Measurements from ENCODE around the gene SH3BP5L. TPM values are rescaled to one million over a fixed set of nuclear protein-coding genes. Genes with fewer than 3 reads are reported as not detected.
A peak's percentile ranks its signal among the peaks of the same experiment; 100 is the strongest.

Gene SH3BP5L
- total and polyA plus RNA-seq, 2 experiments from 2014 or later, result 2.8 to 26.1 TPM

GRCh38 chr1:248862998-248863881 is 37.5 kb upstream of the SH3BP5L start:
- Mint-ChIP-seq H3K36me3 (ENCODE audit: low read depth) (no peaks in the 10 kb centered on the region; the same call in 2 of the 3 replicates), H3K27ac (no peak overlapping the region), H3K4me1 (peaks cover 22% of the 10 kb centered on the region), H3K4me3 (peak overlapping the region; percentile 73), H3K9me3 (no peaks in the 10 kb centered on the region; the same call in 2 of the 3 replicates), H3K27me3 (ENCODE audit: insufficient read depth, low read depth, poor library complexity) (peaks cover 22% of the 10 kb centered on the region)
- H3K79me2 ChIP-seq (replicated peaks; ENCODE audit: insufficient read depth), result no peaks in the 10 kb centered on the region
- H3F3A ChIP-seq (replicated peaks; ENCODE audit: low read depth), result 0 out of 2 replicates have a peak, but pooled peaks cover 6% of the 10 kb centered on the region
- H2AFZ ChIP-seq, result peak overlapping the region; percentile 97
- peaks cover 17% of the 10 kb centered on the region; the same call in 1 of the 2 replicates for H3K4me1 ChIP-seq (ENCODE audit: insufficient read depth)
- H3K4me2 ChIP-seq, result peak overlapping the region; percentile 98
- H3K27ac ChIP-seq (ENCODE audit: low read depth), result no peak overlapping the region
- peak; percentile 79 for DNase-seq (ENCODE audit: low spot score)
- no peak for TF ChIP-seq EZH2 (IDR thresholded peaks at IDR 0.05; ENCODE audit: low read depth, unreplicated experiment)
- TF ChIP-seq CREB1 (CRISPR knock-in tag; IDR thresholded peaks at IDR 0.05; ENCODE audit: low read depth), result peak; percentile 61; the same call in 1 of the 2 replicates
- peak; percentile 65 for TF ChIP-seq POLR2AphosphoS5 (IDR thresholded peaks at IDR 0.05; ENCODE audit: low read depth)
- H4K20me1 ChIP-seq (replicated peaks; ENCODE audit: insufficient read depth), result no peaks in the 10 kb centered on the region
- peak; percentile 58 for ATAC-seq
- H3K9me2 ChIP-seq (ENCODE audit: insufficient read depth), result no peaks in the 10 kb centered on the region
- peaks cover 51% of the 10 kb centered on the region for H3K27me3 ChIP-seq (ENCODE audit: insufficient read depth)
- H3K36me3 ChIP-seq (ENCODE audit: insufficient read depth), result no peaks in the 10 kb centered on the region
- peak overlapping the region; percentile 79 for H3K4me3 ChIP-seq

- H3K36me3 ChIP-seq (ENCODE audit: insufficient read depth), result no peaks in the 10 kb centered on the region
- H3K4me1 ChIP-seq (ENCODE audit: insufficient read depth), result peaks cover 19% of the 10 kb centered on the region
- peak overlapping the region; percentile 79 for H3K4me3 ChIP-seq
- peaks cover 23% of the 10 kb centered on the region for H3K4me1 Mint-ChIP-seq
- DNase-seq (ENCODE audit: low spot score), result no peak
- H3F3A ChIP-seq (replicated peaks; ENCODE audit: low read depth), result 0 out of 2 replicates have a peak, but pooled peaks cover 8% of the 10 kb centered on the region
- ATAC-seq, result no peak
- H3K4me2 ChIP-seq, result peak overlapping the region; percentile 98
- no peaks in the 10 kb centered on the region for H3K79me2 ChIP-seq (replicated peaks; ENCODE audit: insufficient read depth)
- no peaks in the 10 kb centered on the region; the same call in 2 of the 3 replicates for H3K36me3 Mint-ChIP-seq (ENCODE audit: low read depth)
- H3K27ac ChIP-seq (ENCODE audit: low read depth), result no peak overlapping the region
- H3K4me3 Mint-ChIP-seq, result peak overlapping the region; percentile 73
- H4K20me1 ChIP-seq (replicated peaks; ENCODE audit: insufficient read depth), result no peaks in the 10 kb centered on the region
- H3K27me3 Mint-ChIP-seq (ENCODE audit: insufficient read depth, low read depth, poor library complexity), result peaks cover 26% of the 10 kb centered on the region
- H3K27ac Mint-ChIP-seq, result no peak overlapping the region
- H3K9me3 Mint-ChIP-seq, result no peaks in the 10 kb centered on the region; the same call in 2 of the 3 replicates
- H3K9me2 ChIP-seq (ENCODE audit: insufficient read depth), result no peaks in the 10 kb centered on the region
- H3K27me3 ChIP-seq (ENCODE audit: insufficient read depth), result peaks cover 51% of the 10 kb centered on the region
- H2AFZ ChIP-seq, result peak overlapping the region; percentile 97
- TF ChIP-seq REST (IDR thresholded peaks at IDR 0.05; ENCODE audit: unreplicated experiment) (no peak), ZNF462 (CRISPR knock-in tag; IDR thresholded peaks at IDR 0.05) (no peak), EZH2phosphoT487 (IDR thresholded peaks at IDR 0.05; ENCODE audit: unreplicated experiment) (no peak), CREB1 (CRISPR knock-in tag; IDR thresholded peaks at IDR 0.05; ENCODE audit: low read depth) (no peak), ETS1 (IDR thresholded peaks at IDR 0.05) (no peak), POLR2AphosphoS5 (IDR thresholded peaks at IDR 0.05; ENCODE audit: low read depth) (no peak), STAT1 (IDR thresholded peaks at IDR 0.05; ENCODE audit: unreplicated experiment) (no peak), ZNF331 (CRISPR knock-in tag; IDR thresholded peaks at IDR 0.05; ENCODE audit: low read depth) (no peak)
Measured at GRCh38 chr1:248862695-248862997, 36.9 kb upstream of the SH3BP5L start.

Measured in GM23338 (cell line).